Naive thymus-derived CD4-positive, alpha-beta T cell (primary cell): ENCODE data around the gene NOD1. TPM values are rescaled to one million over a fixed set of nuclear protein-coding genes. Genes with fewer than 3 reads are reported as not detected.

Experiments
- ATAC-seq: fragments of 150-1000 bp; cut with Tn5 transposase; 2 replicates; pipeline ENCODE4 v1.10.0; 2021; ENCODE audit warnings: mild to moderate bottlenecking, moderate library complexity
- CTCF ChIA-PET: fragments of 350-600 bp; sonication (Branson Sonifier 250); formaldehyde crosslinking; loops from one replicate; lab custom pipeline; 2021; ENCODE audit warnings: antibody characterized with exemption; lab: Charles Lee
- POLR2A ChIA-PET: fragments of 350-600 bp; sonication (Branson Sonifier 250); formaldehyde crosslinking; loops from one replicate; lab custom pipeline; 2021; ENCODE audit warnings: antibody characterized with exemption, inconsistent platforms; lab: Charles Lee
- DNase-seq, 9 donors: peaks; one replicate each; pipeline versions ENCODE4 v3.0.0 to v3.0.0-alpha.2; 2020 to 2022; ENCODE audit warnings: mixed read lengths in 1 of 9
- H3K27ac ChIP-seq: one replicate; pipeline ENCODE4 v1.7.0; 2013; ENCODE audit warnings: mild to moderate bottlenecking, low read depth, low read length, moderate library complexity
- H3K27me3 ChIP-seq, 2 donors: one replicate each; pipeline ENCODE4 v1.7.0; 2013; ENCODE audit warnings: low read length in 2 of 2, mild to moderate bottlenecking in 2 of 2, moderate library complexity in 2 of 2; ENCODE audit not compliant: control insufficient read depth in 2 of 2, insufficient read depth in 2 of 2
- H3K36me3 ChIP-seq, 3 experiments: 1 replicate in 2 of 3; 2 replicates in 1 of 3; pipeline ENCODE4 v1.7.0; 2013; ENCODE audit warnings: low read length in 3 of 3, mild to moderate bottlenecking in 3 of 3, moderate library complexity in 1 of 3; ENCODE audit not compliant: insufficient read depth in 3 of 3, control insufficient read depth in 2 of 3
- H3K4me1 ChIP-seq, 2 donors: one replicate each; pipeline ENCODE4 v1.7.0; 2013; ENCODE audit warnings: low read length in 2 of 2, mild to moderate bottlenecking in 2 of 2, moderate library complexity in 1 of 2; ENCODE audit not compliant: control insufficient read depth in 2 of 2, insufficient read depth in 2 of 2
- H3K4me3 ChIP-seq: 2 replicates; pipeline ENCODE4 v1.7.0; 2013; ENCODE audit warnings: mild to moderate bottlenecking, low read length
- H3K9me3 ChIP-seq, 3 experiments: 1 replicate in 2 of 3; 2 replicates in 1 of 3; pipeline ENCODE4 v1.7.0; 2013; ENCODE audit warnings: low read length in 3 of 3; ENCODE audit not compliant: control insufficient read depth in 2 of 3
- H3K27ac Mint-ChIP-seq, 9 donors: one replicate each; pipeline ENCODE4 v1.8.0; 2020 to 2022; ENCODE audit warnings: mixed read lengths in 9 of 9, mild to moderate bottlenecking in 8 of 9, moderate library complexity in 5 of 9, inconsistent platforms in 2 of 9
- H3K27me3 Mint-ChIP-seq, 5 donors: one replicate each; pipeline ENCODE4 v1.8.0; 2021 to 2022; ENCODE audit warnings: mixed read lengths in 5 of 5, mild to moderate bottlenecking in 1 of 5
- H3K36me3 Mint-ChIP-seq, 5 donors: one replicate each; pipeline ENCODE4 v1.8.0; 2020 to 2022; ENCODE audit warnings: mixed read lengths in 5 of 5, mild to moderate bottlenecking in 3 of 5, inconsistent platforms in 1 of 5
- H3K4me1 Mint-ChIP-seq, 7 donors: one replicate each; pipeline ENCODE4 v1.8.0; 2020 to 2022; ENCODE audit warnings: mixed read lengths in 7 of 7, mild to moderate bottlenecking in 3 of 7, inconsistent platforms in 1 of 7
- H3K4me3 Mint-ChIP-seq, 10 donors: one replicate each; pipeline ENCODE4 v1.8.0; 2020 to 2022; ENCODE audit warnings: mild to moderate bottlenecking in 10 of 10, mixed read lengths in 10 of 10, moderate library complexity in 6 of 10, inconsistent platforms in 2 of 10
- H3K9me3 Mint-ChIP-seq, 11 donors: one replicate each; pipeline ENCODE4 v1.8.0; 2020 to 2022; ENCODE audit warnings: mixed read lengths in 11 of 11, mild to moderate bottlenecking in 4 of 11, inconsistent platforms in 1 of 11, moderate library complexity in 1 of 11
- intact Hi-C, 2 donors: fragments of 100-400 bp; cut with micrococcal nuclease; formaldehyde crosslinking; loops; one replicate each; pipeline ENCODE4 v1.15.1; 2023
- polyA plus RNA-seq, 2 donors: library from polyadenylated mRNA; unstranded; fragments of 300-500 nt; fragmentation: Illumina TruSeq; gene quantifications; one replicate each; pipeline ENCODE4 v1.2.3, GENCODE V29; 2021
- total RNA-seq, 6 experiments: library from RNA in 5 of 6; stranded (reverse) in 5 of 6; gene quantifications; 1 replicate in 5 of 6; 2 replicates in 1 of 6; pipeline ENCODE4 v1.2.3 and lab custom pipeline; 2021 to 2026

The NOD1 gene
- total and polyA plus RNA-seq, 7 experiments from 2014 or later = 6.1 to 24.6 (median 18.7) TPM

GRCh38 chr7:30428246-30429155 is 50.1 kb downstream of the NOD1 start:
- Mint-ChIP-seq H3K27ac (no peak overlapping the region), H3K36me3 (peaks cover 5 to 66% (median 46%) of the 10 kb centered on the region in 5 donors), H3K9me3 (peaks cover 0 to 2% (median 0%) of the 10 kb centered on the region in 11 donors), H3K4me1 (peaks cover 0 to 18% (median 0%) of the 10 kb centered on the region in 7 donors), H3K27me3 (no peaks in the 10 kb centered on the region), H3K4me3 (no peak overlapping the region)
- Histone ChIP-seq H3K9me3 (no peaks in the 10 kb centered on the region), H3K27me3 (no peaks in the 10 kb centered on the region), H3K4me1 (no peaks in the 10 kb centered on the region), H3K27ac (no peak overlapping the region), H3K36me3 (peaks cover 0 to 32% (median 0%) of the 10 kb centered on the region in 3 experiments), H3K4me3 (no peak overlapping the region)
- DNase-seq (no peak), ATAC-seq (peak; percentile 66)
- intact Hi-C loops = no loop called here
- ChIA-PET POLR2A (no interaction called here), CTCF (no interaction called here)

GRCh38 chr7:30427296-30428070 is 51.1 kb downstream of the NOD1 start:
- intact Hi-C loops = no loop called here
- Mint-ChIP-seq H3K4me3 (no peak overlapping the region), H3K36me3 (peaks cover 5 to 60% (median 44%) of the 10 kb centered on the region in 5 donors), H3K9me3 (peaks cover 0 to 2% (median 0%) of the 10 kb centered on the region in 11 donors), H3K27ac (no peak overlapping the region), H3K27me3 (no peaks in the 10 kb centered on the region), H3K4me1 (peaks cover 0 to 17% (median 0%) of the 10 kb centered on the region in 7 donors)
- H3K9me3 ChIP-seq = no peaks in the 10 kb centered on the region
- ATAC-seq (no peak), DNase-seq (no peak)
- H3K27me3 ChIP-seq = no peaks in the 10 kb centered on the region
- no peak overlapping the region for H3K27ac ChIP-seq
- no peak overlapping the region for H3K4me3 ChIP-seq
- ChIA-PET CTCF (no interaction called here), POLR2A (no interaction called here)
- no peaks in the 10 kb centered on the region for H3K4me1 ChIP-seq
- peaks cover 0 to 32% (median 0%) of the 10 kb centered on the region in 3 experiments for H3K36me3 ChIP-seq

GRCh38 chr7:30424506-30424905 is 54.1 kb downstream of the NOD1 start:
- H3K4me3 ChIP-seq = no peak overlapping the region
- Mint-ChIP-seq H3K4me3 (no peak overlapping the region), H3K27me3 (no peaks in the 10 kb centered on the region), H3K36me3 (peaks cover 5 to 52% (median 34%) of the 10 kb centered on the region in 5 donors), H3K9me3 (peaks cover 0 to 7% (median 4%) of the 10 kb centered on the region in 11 donors), H3K4me1 (peaks cover 0 to 8% (median 0%) of the 10 kb centered on the region in 7 donors), H3K27ac (peak overlapping the region in 2 of 9 donors; percentile 14 to 18)
- H3K36me3 ChIP-seq = peaks cover 0 to 22% (median 0%) of the 10 kb centered on the region in 3 experiments
- intact Hi-C loops = no loop called here
- CTCF ChIA-PET = no interaction called here
- POLR2A ChIA-PET = no interaction called here
- DNase-seq (no peak), ATAC-seq (no peak)
- H3K9me3 ChIP-seq = no peaks in the 10 kb centered on the region
- no peak overlapping the region for H3K27ac ChIP-seq
- no peaks in the 10 kb centered on the region for H3K4me1 ChIP-seq
- H3K27me3 ChIP-seq = no peaks in the 10 kb centered on the region

- ChIA-PET POLR2A (no interaction called here), CTCF (interaction anchor here (0.5 kb wide), 1 partner anchor 556 kb away, joined by 3 read pairs; no protein-coding TSS in a partner anchor)
- H3K9me3 ChIP-seq = no peaks in the 10 kb centered on the region
- peaks cover 0 to 18% (median 0%) of the 10 kb centered on the region in 3 experiments for H3K36me3 ChIP-seq
- no peak overlapping the region for H3K4me3 Mint-ChIP-seq
- H3K27me3 ChIP-seq = no peaks in the 10 kb centered on the region
- H3K36me3 Mint-ChIP-seq = peaks cover 5 to 47% (median 32%) of the 10 kb centered on the region in 5 donors
- H3K9me3 Mint-ChIP-seq = peaks cover 0 to 11% (median 4%) of the 10 kb centered on the region in 11 donors
- intact Hi-C loops = no loop called here
- no peak overlapping the region for H3K27ac ChIP-seq
- H3K27me3 Mint-ChIP-seq = no peaks in the 10 kb centered on the region
- H3K27ac Mint-ChIP-seq = peak overlapping the region in 1 of 9 donors; percentile 18
- no peaks in the 10 kb centered on the region for H3K4me1 ChIP-seq
- H3K4me1 Mint-ChIP-seq = peaks cover 0 to 8% (median 0%) of the 10 kb centered on the region in 7 donors
- DNase-seq = no peak
- no peak overlapping the region for H3K4me3 ChIP-seq
- no peak for ATAC-seq
Measured at GRCh38 chr7:30423788-30424505, 54.6 kb downstream of the NOD1 start.

GRCh38 chr7:30422922-30423321 is 55.7 kb downstream of the NOD1 start:
- ChIA-PET CTCF (interaction anchor here (0.5 to 1.2 kb wide), 2 partner anchors 87 to 557 kb away, joined by 3 read pairs; no protein-coding TSS in a partner anchor), POLR2A (no interaction called here)
- Mint-ChIP-seq H3K4me3 (no peak overlapping the region), H3K27me3 (no peaks in the 10 kb centered on the region), H3K9me3 (peaks cover 0 to 11% (median 4%) of the 10 kb centered on the region in 11 donors), H3K4me1 (peaks cover 0 to 6% (median 0%) of the 10 kb centered on the region in 7 donors), H3K36me3 (peaks cover 5 to 38% (median 28%) of the 10 kb centered on the region in 5 donors), H3K27ac (no peak overlapping the region)
- no peaks in the 10 kb centered on the region for H3K27me3 ChIP-seq
- intact Hi-C loops = no loop called here
- no peaks in the 10 kb centered on the region for H3K4me1 ChIP-seq
- H3K36me3 ChIP-seq = peaks cover 0 to 12% (median 0%) of the 10 kb centered on the region in 3 experiments
- H3K4me3 ChIP-seq = no peak overlapping the region
- H3K9me3 ChIP-seq = no peaks in the 10 kb centered on the region
- ATAC-seq (no peak), DNase-seq (no peak)
- no peak overlapping the region for H3K27ac ChIP-seq
